Measurements from ENCODE around the gene TSPAN4. TPM values are rescaled to one million over a fixed set of nuclear protein-coding genes. Genes with fewer than 3 reads are reported as not detected.

TSPAN4 gene
- total and polyA plus RNA-seq, 9 of the 15 experiments (the other 6 are each of a cell fraction or from before 2014, with no cell fraction given): 0.07 to 31.0 (median 15.7) TPM

DNA sequence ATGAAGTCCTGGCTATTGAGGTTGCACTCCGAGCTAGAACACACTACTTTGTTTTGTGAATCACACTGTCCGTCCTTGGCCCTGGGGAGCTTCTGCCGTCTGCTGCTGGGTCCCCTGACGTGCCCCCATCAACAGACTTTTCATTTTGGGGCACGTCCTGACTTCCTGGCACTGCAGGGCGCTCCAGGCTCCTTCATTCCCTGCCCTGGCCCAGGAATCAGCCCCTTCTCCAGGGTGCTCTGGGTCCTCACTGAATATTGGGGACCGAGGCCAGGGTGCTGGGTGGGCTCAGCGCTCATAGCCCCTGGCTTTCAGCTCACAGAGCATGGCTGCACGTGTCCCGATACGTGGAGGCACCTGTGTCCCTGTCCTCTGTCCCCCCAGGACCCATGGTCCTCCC lies 22.2 kb downstream of the TSPAN4 start:
- Histone ChIP-seq H3K36me3 (ENCODE audit: control insufficient read depth, insufficient read depth, low read length) (peaks cover 17% of the 10 kb centered on the region; the same call in 1 of the 3 replicates), H3K79me2 (ENCODE audit: control insufficient read depth, insufficient read depth, low read length) (no peaks in the 10 kb centered on the region), H3K4me3 (no peak overlapping the region), H3K27ac (ENCODE audit: extremely low read depth, low read depth, low read length) (no peak overlapping the region), H3K4me1 (replicated peaks in 1 of 2; ENCODE audit: control insufficient read depth in 2 of 2, insufficient read depth in 2 of 2, low read length in 2 of 2) (peaks cover 8 to 96% of the 10 kb centered on the region in 2 experiments), H4K20me1 (replicated peaks; ENCODE audit: control insufficient read depth, insufficient read depth, low read length) (peaks cover 21% of the 10 kb centered on the region), H3K9me3 (replicated peaks; ENCODE audit: control insufficient read depth, insufficient read depth, low read depth, low read length) (no peaks in the 10 kb centered on the region), H2AFZ (ENCODE audit: low read depth, low read length) (no peak overlapping the region), H3K4me2 (ENCODE audit: insufficient read depth, low read length) (no peak overlapping the region), H3K9me1 (ENCODE audit: control insufficient read depth, insufficient read depth, low read length) (peaks cover 5% of the 10 kb centered on the region), H3K27me3 (ENCODE audit: control insufficient read depth in 2 of 2, insufficient read depth in 2 of 2, low read length in 2 of 2) (no peaks in the 10 kb centered on the region), H3K9ac (ENCODE audit: insufficient read depth in 1 of 2, low read depth in 2 of 2, low read length in 2 of 2) (no peak overlapping the region)
- no peak for TF ChIP-seq SRSF1 (IDR thresholded peaks at IDR 0.05; ENCODE audit: low read depth, low read length)
- TF ChIP-seq RBFOX2 (IDR thresholded peaks at IDR 0.05; ENCODE audit: low read depth, low read length): 0 out of 2 replicates have a peak, but pooled peaks have one; percentile 5
- 57% methylated on average over 9 of the region's 11 CpGs for WGBS (ENCODE audit: insufficient coverage, low coverage, missing lambda C conversion rate)
- in situ Hi-C loops (cut with MboI): no loop called here
- no TSS peak for BruUV-seq (replicated peaks)
- FAIRE-seq (no peak), ATAC-seq (no peak), DNase-seq (ENCODE audit: extremely low read depth in 1 of 4, low spot score in 3 of 4) (no peak)
- CTCF ChIA-PET (ENCODE audit: low intra/inter-chr PET ratio): no interaction called here
- intact Hi-C loops (cut with micrococcal nuclease): no loop called here
- POLR2A ChIA-PET: interaction anchor here (0.7 kb wide), 1 partner anchor 625 kb away, joined by 6 read pairs; no protein-coding TSS in a partner anchor

DNA sequence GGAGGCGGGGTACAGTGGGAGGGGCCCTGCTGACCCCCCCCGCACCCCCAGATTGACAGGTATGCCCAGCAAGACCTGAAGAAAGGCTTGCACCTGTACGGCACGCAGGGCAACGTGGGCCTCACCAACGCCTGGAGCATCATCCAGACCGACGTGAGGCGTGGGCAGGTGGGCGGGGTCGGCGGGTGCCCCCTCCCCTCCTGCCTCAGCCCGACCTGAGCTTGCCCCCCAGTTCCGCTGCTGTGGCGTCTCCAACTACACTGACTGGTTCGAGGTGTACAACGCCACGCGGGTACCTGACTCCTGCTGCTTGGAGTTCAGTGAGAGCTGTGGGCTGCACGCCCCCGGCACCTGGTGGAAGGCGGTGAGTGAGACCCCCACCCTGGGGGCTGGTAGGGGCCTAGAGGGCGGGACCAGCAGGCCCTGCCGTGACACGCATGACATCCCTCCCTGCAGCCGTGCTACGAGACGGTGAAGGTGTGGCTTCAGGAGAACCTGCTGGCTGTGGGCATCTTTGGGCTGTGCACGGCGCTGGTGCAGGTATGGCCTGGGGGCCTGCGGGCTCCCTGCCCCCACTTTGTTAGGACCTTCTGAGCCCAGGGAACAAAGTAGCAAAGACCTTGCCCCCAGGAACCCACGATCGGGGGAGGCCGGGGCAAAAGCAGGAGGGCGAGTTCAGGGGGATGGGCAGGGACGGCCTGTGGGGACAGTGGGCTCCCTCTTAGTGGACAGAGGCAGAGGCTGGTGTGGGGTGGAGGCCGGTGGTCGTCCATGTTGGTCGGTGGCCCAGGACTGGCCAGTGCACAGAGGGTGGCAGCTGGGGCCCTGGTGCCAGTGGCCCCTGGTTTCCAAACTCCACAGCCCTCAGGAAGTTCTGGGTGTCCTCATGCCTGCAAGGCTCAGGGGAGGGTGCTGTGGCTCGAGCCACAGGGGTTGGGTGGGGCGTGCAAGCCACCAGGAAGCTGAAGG lies 23.1 kb downstream of the TSPAN4 start:
- peaks cover 23% of the 10 kb centered on the region; the same call in 1 of the 3 replicates for H3K36me3 ChIP-seq (ENCODE audit: control insufficient read depth, insufficient read depth, low read length)
- intact Hi-C loops (cut with micrococcal nuclease): no loop called here
- H2AFZ ChIP-seq (ENCODE audit: low read depth, low read length): no peak overlapping the region
- DNase-seq (ENCODE audit: extremely low read depth in 1 of 4, low spot score in 3 of 4): no peak
- ChIA-PET POLR2A (no interaction called here), CTCF (ENCODE audit: low intra/inter-chr PET ratio) (no interaction called here)
- BruUV-seq (replicated peaks): no TSS peak
- H3K4me1 ChIP-seq (replicated peaks in 1 of 2; ENCODE audit: control insufficient read depth in 2 of 2, insufficient read depth in 2 of 2, low read length in 2 of 2): peaks cover 8 to 96% of the 10 kb centered on the region in 2 experiments
- TF ChIP-seq POLR2G (IDR thresholded peaks at IDR 0.05; ENCODE audit: low read depth, low read length) (peak; percentile 71), ZNF165 (CRISPR knock-in tag; IDR thresholded peaks at IDR 0.05; ENCODE audit: borderline replicate concordance) (no peak), RBM14 (IDR thresholded peaks at IDR 0.05; ENCODE audit: borderline replicate concordance, insufficient read depth, low read depth, low read length) (0 out of 2 replicates have a peak, but pooled peaks have one; percentile 5), POLR2AphosphoS2 (IDR thresholded peaks at IDR 0.05; ENCODE audit: low read length) (peak; percentile 34; the same call in 1 of the 2 replicates), MAFK (IDR thresholded peaks at IDR 0.05; ENCODE audit: low read length) (no peak), POLR2A (conservative IDR thresholded peaks at IDR 0.05) (peak; percentile 58), EP300 (IDR thresholded peaks at IDR 0.05; ENCODE audit: low read length) (no peak), RBM22 (IDR thresholded peaks at IDR 0.05; ENCODE audit: low read depth, low read length, poor library complexity, severe bottlenecking) (peak; percentile 69)
- H3K4me3 ChIP-seq: no peak overlapping the region
- no peaks in the 10 kb centered on the region for H3K9me3 ChIP-seq (replicated peaks; ENCODE audit: control insufficient read depth, insufficient read depth, low read depth, low read length)
- peaks cover 21% of the 10 kb centered on the region for H4K20me1 ChIP-seq (replicated peaks; ENCODE audit: control insufficient read depth, insufficient read depth, low read length)
- 79% methylated on average over 28 of the region's 41 CpGs for WGBS (ENCODE audit: insufficient coverage, low coverage, missing lambda C conversion rate)
- no peaks in the 10 kb centered on the region for H3K27me3 ChIP-seq (ENCODE audit: control insufficient read depth in 2 of 2, insufficient read depth in 2 of 2, low read length in 2 of 2)
- H3K9ac ChIP-seq (ENCODE audit: insufficient read depth in 1 of 2, low read depth in 2 of 2, low read length in 2 of 2): peak overlapping the region in 1 of 2 experiments; percentile 45; a peak in 1 of 4 replicates
- no peak overlapping the region for H3K4me2 ChIP-seq (ENCODE audit: insufficient read depth, low read length)
- no peaks in the 10 kb centered on the region for H3K79me2 ChIP-seq (ENCODE audit: control insufficient read depth, insufficient read depth, low read length)
- in situ Hi-C loops (cut with MboI): no loop called here
- ATAC-seq: no peak
- no peak for FAIRE-seq
- H3K9me1 ChIP-seq (ENCODE audit: control insufficient read depth, insufficient read depth, low read length): peaks cover 5% of the 10 kb centered on the region
- no peak overlapping the region for H3K27ac ChIP-seq (ENCODE audit: extremely low read depth, low read depth, low read length)

Measured in K562 (cell line).